Measurements from ENCODE around the gene CNTN1.

Gene CNTN1

DNA sequence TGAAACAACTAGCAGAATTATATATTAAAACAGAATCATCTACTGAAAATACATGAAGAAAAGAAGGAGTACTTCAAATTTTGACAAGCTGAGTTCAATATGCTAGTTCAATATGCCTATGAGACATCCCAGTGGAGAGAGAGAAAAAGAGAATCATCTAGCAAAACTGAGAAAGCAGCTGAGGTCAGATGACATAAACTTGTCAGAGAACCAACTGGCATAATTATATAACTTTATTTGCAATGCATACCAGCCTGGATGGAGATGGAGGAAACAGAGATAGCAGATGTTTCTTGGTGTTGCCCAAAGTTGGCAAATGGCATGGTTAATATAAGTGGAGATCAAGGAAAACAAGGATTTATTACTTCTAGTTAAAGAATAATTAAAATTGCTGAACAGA, 347.2 kb downstream of the CNTN1 start:
- no peaks in the 10 kb centered on the region for H3K36me3 ChIP-seq (replicated peaks)
- no peaks in the 10 kb centered on the region for H3K27me3 ChIP-seq (ENCODE audit: low read depth)
- H3K9me3 ChIP-seq = no peaks in the 10 kb centered on the region
- no peak overlapping the region for H3K4me3 ChIP-seq
- in situ Hi-C loops (cut with MboI; ENCODE audit: low sequenced_read_pairs) = no loop called here
- DNase-seq (ENCODE audit: low spot score in 2 of 2) = no peak
- no peaks in the 10 kb centered on the region for H3K4me1 ChIP-seq

GRCh38 chr12:41045509-41045908, 353.3 kb downstream of the CNTN1 start:
- Histone ChIP-seq H3K27me3 (ENCODE audit: low read depth) (no peaks in the 10 kb centered on the region), H3K9me3 (no peaks in the 10 kb centered on the region), H3K4me1 (no peaks in the 10 kb centered on the region), H3K36me3 (replicated peaks) (no peaks in the 10 kb centered on the region), H3K4me3 (no peak overlapping the region)
- DNase-seq (ENCODE audit: low spot score in 2 of 2) = no peak
- in situ Hi-C loops (cut with MboI; ENCODE audit: low sequenced_read_pairs) = no loop called here

GRCh38 chr12:41049033-41049432, 356.8 kb downstream of the CNTN1 start:
- no peak for DNase-seq (ENCODE audit: low spot score in 2 of 2)
- no peaks in the 10 kb centered on the region for H3K9me3 ChIP-seq
- H3K36me3 ChIP-seq (replicated peaks) = no peaks in the 10 kb centered on the region
- no peaks in the 10 kb centered on the region for H3K27me3 ChIP-seq (ENCODE audit: low read depth)
- in situ Hi-C loops (cut with MboI; ENCODE audit: low sequenced_read_pairs) = no loop called here
- no peaks in the 10 kb centered on the region for H3K4me1 ChIP-seq
- H3K4me3 ChIP-seq = no peak overlapping the region

GRCh38 chr12:41051954-41052353, 359.7 kb downstream of the CNTN1 start:
- Histone ChIP-seq H3K4me1 (no peaks in the 10 kb centered on the region), H3K9me3 (no peaks in the 10 kb centered on the region), H3K27me3 (ENCODE audit: low read depth) (no peaks in the 10 kb centered on the region), H3K4me3 (no peak overlapping the region), H3K36me3 (replicated peaks) (no peaks in the 10 kb centered on the region)
- no peak for DNase-seq (ENCODE audit: low spot score in 2 of 2)
- in situ Hi-C loops (cut with MboI; ENCODE audit: low sequenced_read_pairs) = no loop called here

DNA sequence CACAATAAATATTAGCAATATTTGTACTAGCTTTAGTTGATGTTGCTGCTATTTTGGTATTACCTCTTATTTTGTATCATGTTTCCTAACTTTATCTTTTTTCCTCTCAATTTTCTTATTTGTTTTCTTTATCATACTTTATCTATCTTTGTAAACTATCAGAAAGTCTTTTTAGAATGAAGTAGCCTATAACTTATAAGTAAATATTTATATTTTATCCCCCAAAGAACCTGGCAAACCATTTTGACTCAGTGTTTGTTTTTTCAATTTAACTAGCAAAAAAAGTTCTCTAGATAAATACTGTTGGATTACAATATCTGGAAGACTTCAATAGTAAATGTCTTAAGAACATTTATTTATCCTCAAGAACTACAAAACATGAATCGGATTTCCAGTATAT, 360.2 kb downstream of the CNTN1 start:
- no peaks in the 10 kb centered on the region for H3K4me1 ChIP-seq
- no peaks in the 10 kb centered on the region for H3K27me3 ChIP-seq (ENCODE audit: low read depth)
- DNase-seq (ENCODE audit: low spot score in 2 of 2) = no peak
- H3K36me3 ChIP-seq (replicated peaks) = no peaks in the 10 kb centered on the region
- in situ Hi-C loops (cut with MboI; ENCODE audit: low sequenced_read_pairs) = no loop called here
- no peaks in the 10 kb centered on the region for H3K9me3 ChIP-seq
- no peak overlapping the region for H3K4me3 ChIP-seq

GRCh38 chr12:41053046-41053445, 360.8 kb downstream of the CNTN1 start:
- Histone ChIP-seq H3K9me3 (no peaks in the 10 kb centered on the region), H3K27me3 (ENCODE audit: low read depth) (no peaks in the 10 kb centered on the region), H3K4me1 (no peaks in the 10 kb centered on the region), H3K4me3 (no peak overlapping the region), H3K36me3 (replicated peaks) (no peaks in the 10 kb centered on the region)
- in situ Hi-C loops (cut with MboI; ENCODE audit: low sequenced_read_pairs) = no loop called here
- no peak for DNase-seq (ENCODE audit: low spot score in 2 of 2)

DNA sequence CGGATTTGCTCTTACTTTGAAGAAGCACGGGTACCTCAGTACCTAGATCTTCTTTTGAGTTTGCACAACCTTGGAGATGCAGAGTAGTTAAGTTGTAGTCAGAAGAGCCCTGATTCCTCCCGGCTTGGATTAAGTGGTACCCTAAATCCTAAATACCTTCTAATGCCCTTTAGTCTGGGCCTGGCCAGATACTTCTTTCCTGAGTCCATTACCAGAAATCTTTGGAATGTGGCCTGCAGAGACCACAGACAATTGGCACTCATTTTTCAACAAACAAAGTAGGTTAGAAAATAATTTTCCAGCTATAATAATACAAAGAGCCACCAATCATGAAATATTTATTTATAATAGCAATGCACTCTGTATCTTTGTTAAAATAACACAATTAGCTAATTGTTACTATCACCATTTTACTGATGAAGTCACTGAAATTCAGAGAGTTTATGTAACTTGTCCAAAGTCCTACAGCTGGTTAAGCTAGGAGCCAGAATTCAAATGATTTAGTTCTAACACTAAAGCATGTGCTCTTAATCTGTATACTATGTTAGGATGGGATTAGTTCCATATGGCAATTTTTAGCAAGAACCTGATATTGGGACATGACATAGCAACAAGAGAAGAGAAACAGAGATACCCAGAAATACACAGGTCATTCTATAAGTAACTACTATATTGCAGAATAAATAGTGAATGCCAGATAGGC, 363.8 kb downstream of the CNTN1 start:
- no peaks in the 10 kb centered on the region for H3K27me3 ChIP-seq (ENCODE audit: low read depth)
- in situ Hi-C loops (cut with MboI; ENCODE audit: low sequenced_read_pairs) = no loop called here
- H3K4me1 ChIP-seq = no peaks in the 10 kb centered on the region
- H3K9me3 ChIP-seq = no peaks in the 10 kb centered on the region
- H3K4me3 ChIP-seq = no peak overlapping the region
- DNase-seq (ENCODE audit: low spot score in 2 of 2) = no peak
- no peaks in the 10 kb centered on the region for H3K36me3 ChIP-seq (replicated peaks)

GRCh38 chr12:41058266-41058665, 366.0 kb downstream of the CNTN1 start:
- no peaks in the 10 kb centered on the region for H3K36me3 ChIP-seq (replicated peaks)
- no peaks in the 10 kb centered on the region for H3K4me1 ChIP-seq
- no peak for DNase-seq (ENCODE audit: low spot score in 2 of 2)
- in situ Hi-C loops (cut with MboI; ENCODE audit: low sequenced_read_pairs) = no loop called here
- H3K27me3 ChIP-seq (ENCODE audit: low read depth) = no peaks in the 10 kb centered on the region
- H3K9me3 ChIP-seq = no peaks in the 10 kb centered on the region
- H3K4me3 ChIP-seq = no peak overlapping the region

- Histone ChIP-seq H3K36me3 (replicated peaks) (no peaks in the 10 kb centered on the region), H3K4me3 (no peak overlapping the region), H3K9me3 (no peaks in the 10 kb centered on the region), H3K27me3 (ENCODE audit: low read depth) (no peaks in the 10 kb centered on the region), H3K4me1 (no peaks in the 10 kb centered on the region)
- no peak for DNase-seq (ENCODE audit: low spot score in 2 of 2)
- in situ Hi-C loops (cut with MboI; ENCODE audit: low sequenced_read_pairs) = no loop called here
Observed at GRCh38 chr12:41061192-41061591, 369.0 kb downstream of the CNTN1 start.

DNA sequence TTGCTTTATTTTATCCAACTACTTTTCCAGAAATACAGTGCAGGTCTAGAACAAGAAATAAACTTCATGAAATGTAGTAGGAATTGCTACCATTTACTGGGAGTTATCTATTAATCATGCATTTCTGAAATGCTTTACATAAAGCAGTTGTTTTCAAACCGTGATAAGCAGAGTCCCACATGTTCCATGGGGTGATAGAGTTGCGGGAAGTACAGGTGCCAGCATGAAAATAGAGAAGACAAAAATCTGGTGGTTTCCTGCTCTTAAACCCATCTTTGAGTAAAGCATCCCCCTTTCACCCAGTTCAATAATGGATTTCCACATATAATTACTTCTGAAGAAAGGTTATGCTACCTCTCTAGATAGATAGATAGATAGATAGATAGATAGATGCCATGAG, 372.2 kb downstream of the CNTN1 start:
- DNase-seq (ENCODE audit: low spot score in 2 of 2) = no peak

GRCh38 chr12:41067941-41068645, 375.9 kb downstream of the CNTN1 start:
- in situ Hi-C loops (cut with MboI; ENCODE audit: low sequenced_read_pairs) = no loop called here
- Histone ChIP-seq H3K4me3 (no peak overlapping the region), H3K36me3 (replicated peaks) (no peaks in the 10 kb centered on the region), H3K9me3 (no peaks in the 10 kb centered on the region), H3K27me3 (ENCODE audit: low read depth) (no peaks in the 10 kb centered on the region), H3K4me1 (no peaks in the 10 kb centered on the region)
- no peak for DNase-seq (ENCODE audit: low spot score in 2 of 2)

More for the DNA sequence above, 372.2 kb downstream of the CNTN1 start:
- no peak overlapping the region for H3K4me3 ChIP-seq
- H3K9me3 ChIP-seq = no peaks in the 10 kb centered on the region
- no peaks in the 10 kb centered on the region for H3K27me3 ChIP-seq (ENCODE audit: low read depth)
- H3K4me1 ChIP-seq = no peaks in the 10 kb centered on the region
- H3K36me3 ChIP-seq (replicated peaks) = no peaks in the 10 kb centered on the region
- in situ Hi-C loops (cut with MboI; ENCODE audit: low sequenced_read_pairs) = no loop called here

DNA sequence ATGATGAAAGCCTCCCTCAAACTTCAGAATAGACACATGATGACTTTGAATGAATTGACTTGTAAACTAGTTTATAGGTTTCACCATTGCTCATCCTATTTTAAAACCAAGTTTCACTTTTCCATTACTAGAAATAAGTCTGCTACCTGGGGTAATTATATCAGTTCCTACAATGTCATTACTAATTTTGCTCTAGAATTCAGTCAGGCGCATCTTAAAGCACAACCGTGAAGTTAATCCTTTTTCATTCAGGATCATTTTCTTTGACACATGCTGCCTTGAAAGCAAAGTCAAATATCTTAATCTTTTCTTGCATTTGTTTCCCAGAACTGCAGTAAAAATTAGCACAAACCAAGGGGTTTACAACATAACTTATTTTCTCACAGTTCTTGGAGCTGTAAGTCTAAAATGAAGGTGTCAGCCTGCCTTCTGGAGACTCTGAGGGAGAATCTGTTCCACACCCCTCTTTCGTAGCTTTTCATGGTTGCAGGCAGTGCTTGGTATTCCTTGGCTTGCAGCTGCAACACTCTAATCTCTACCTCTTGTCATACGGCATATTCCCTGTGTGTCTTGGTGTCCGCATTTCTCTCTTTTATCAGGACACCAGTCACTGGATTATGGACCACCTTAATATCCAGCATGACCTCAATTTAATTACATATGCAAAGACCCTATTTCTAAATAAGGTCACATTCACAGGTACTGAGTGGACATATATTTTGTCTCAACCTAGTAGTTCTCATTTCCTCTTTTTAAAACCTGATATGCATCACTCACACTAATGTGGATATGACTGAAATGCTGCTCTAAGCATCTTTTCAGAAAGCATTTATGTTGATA, 381.6 kb downstream of the CNTN1 start:
- H3K27me3 ChIP-seq (ENCODE audit: low read depth) = no peaks in the 10 kb centered on the region
- no peaks in the 10 kb centered on the region for H3K36me3 ChIP-seq (replicated peaks)
- no peak overlapping the region for H3K4me3 ChIP-seq
- in situ Hi-C loops (cut with MboI; ENCODE audit: low sequenced_read_pairs) = no loop called here
- DNase-seq (ENCODE audit: low spot score in 2 of 2) = no peak
- H3K4me1 ChIP-seq = no peaks in the 10 kb centered on the region
- H3K9me3 ChIP-seq = no peaks in the 10 kb centered on the region

DNA sequence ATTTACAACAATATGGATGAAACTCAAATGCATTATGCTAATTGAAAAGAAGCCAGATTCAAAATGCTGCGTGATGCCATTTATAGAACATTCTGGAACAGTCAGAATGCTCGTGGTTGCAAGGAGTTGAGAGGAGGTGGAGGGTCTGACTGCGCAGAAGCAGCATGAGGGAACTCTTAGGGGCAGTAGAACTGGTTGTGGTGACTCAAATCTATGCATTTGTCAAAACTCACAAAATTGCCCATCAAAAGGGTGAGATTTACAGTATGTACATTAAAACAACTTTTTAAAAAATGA, 382.2 kb downstream of the CNTN1 start:
- in situ Hi-C loops (cut with MboI; ENCODE audit: low sequenced_read_pairs) = no loop called here
- DNase-seq (ENCODE audit: low spot score in 2 of 2) = no peak
- no peaks in the 10 kb centered on the region for H3K4me1 ChIP-seq
- no peaks in the 10 kb centered on the region for H3K36me3 ChIP-seq (replicated peaks)
- no peaks in the 10 kb centered on the region for H3K9me3 ChIP-seq
- no peaks in the 10 kb centered on the region for H3K27me3 ChIP-seq (ENCODE audit: low read depth)
- no peak overlapping the region for H3K4me3 ChIP-seq

GRCh38 chr12:41076114-41076513, 383.9 kb downstream of the CNTN1 start:
- in situ Hi-C loops (cut with MboI; ENCODE audit: low sequenced_read_pairs) = no loop called here
- no peaks in the 10 kb centered on the region for H3K4me1 ChIP-seq
- no peaks in the 10 kb centered on the region for H3K27me3 ChIP-seq (ENCODE audit: low read depth)
- no peaks in the 10 kb centered on the region for H3K9me3 ChIP-seq
- no peaks in the 10 kb centered on the region for H3K36me3 ChIP-seq (replicated peaks)
- DNase-seq (ENCODE audit: low spot score in 2 of 2) = no peak
- no peak overlapping the region for H3K4me3 ChIP-seq

Data from HAP-1 (cell line).